Esophagus (tissue), 2 donors: ENCODE data around the gene LILRA5. TPM values are rescaled to one million over a fixed set of nuclear protein-coding genes. Genes with fewer than 3 reads are reported as not detected.
"Not testable (repeated sequence)": the region's sequence is repeated elsewhere in the genome, so short reads cannot be mapped to it uniquely, and the experiment has no call there.

Experiments
- H3K27ac ChIP-seq, 2 donors: one replicate each; pipeline ENCODE4 v1.5.1; 2013; ENCODE audit warnings: low read depth in 2 of 2, mild to moderate bottlenecking in 2 of 2, inconsistent platforms in 1 of 2, low read length in 1 of 2, moderate library complexity in 1 of 2
- H3K27me3 ChIP-seq, 2 donors: one replicate each; pipeline ENCODE4 v1.6.1; 2013; ENCODE audit warnings: low read length in 2 of 2, control low read depth in 1 of 2, mild to moderate bottlenecking in 1 of 2; ENCODE audit not compliant: insufficient read depth in 2 of 2, control insufficient read depth in 1 of 2
- H3K36me3 ChIP-seq, 2 donors: one replicate each; pipeline ENCODE4 v1.6.1; 2013; ENCODE audit warnings: low read length in 1 of 2; ENCODE audit not compliant: control insufficient read depth in 2 of 2, insufficient read depth in 2 of 2
- H3K4me1 ChIP-seq, 2 donors: one replicate each; pipeline ENCODE4 v1.6.1; 2013; ENCODE audit warnings: low read length in 1 of 2; ENCODE audit not compliant: control insufficient read depth in 2 of 2, insufficient read depth in 2 of 2
- H3K4me3 ChIP-seq, 2 donors: one replicate each; pipeline ENCODE4 v1.5.1; 2013; ENCODE audit warnings: low read length in 2 of 2, mild to moderate bottlenecking in 2 of 2, low read depth in 1 of 2, moderate library complexity in 1 of 2
- H3K9me3 ChIP-seq, 2 donors: one replicate each; pipeline ENCODE4 v1.6.1; 2013; ENCODE audit warnings: mild to moderate bottlenecking in 2 of 2, low read depth in 1 of 2, low read length in 1 of 2, moderate library complexity in 1 of 2; ENCODE audit not compliant: control insufficient read depth in 2 of 2, insufficient read depth in 1 of 2
- WGBS, 2 donors: extraction: QIAGEN DNeasy Blood & Tissue Kit; methylation state at CpG; one replicate each; pipeline ENCODE4 v1.1.7; 2013; 5-methylcytosine and 5-hydroxymethylcytosine counted together
- polyA plus RNA-seq, 2 donors: library from polyadenylated mRNA; stranded (reverse); fragments of 200-250 nt; gene quantifications; one replicate each; pipeline ENCODE4 v1.2.3, GENCODE V29; 2013
- donor health status: healthy with polysubstance abuse.
- donor health status: Bipolar disorder and iron deficiency.

The LILRA5 gene
- polyA plus RNA-seq, 2 donors, result 0.12 to 0.34 TPM

- not testable (repeated sequence) for H3K27ac ChIP-seq, H3K27me3 ChIP-seq
- WGBS, 2 donors, result 84 to 86% methylated on average over 10 to 12 of the region's 13 CpGs
These were observed 9.3 kb upstream of the LILRA5 start for GRCh38 chr19:54322295-54322694.

GRCh38 chr19:54319892-54320670 lies 7.1 kb upstream of the LILRA5 start:
- Histone ChIP-seq H3K9me3 (no peaks in the 10 kb centered on the region), H3K4me1 (no peaks in the 10 kb centered on the region), H3K4me3 (no peak overlapping the region), H3K36me3 (no peaks in the 10 kb centered on the region), H3K27ac (no peak overlapping the region), H3K27me3 (no peaks in the 10 kb centered on the region)
- 81 to 82% methylated on average over 14 of the region's 14 CpGs for WGBS, 2 donors

More at GRCh38 chr19:54322295-54322694, 9.3 kb upstream of the LILRA5 start:
- H3K9me3 ChIP-seq, H3K4me1 ChIP-seq, H3K4me3 ChIP-seq, H3K36me3 ChIP-seq: not testable (repeated sequence)

- Histone ChIP-seq H3K4me1 (no peaks in the 10 kb centered on the region), H3K27ac (no peak overlapping the region), H3K36me3 (no peaks in the 10 kb centered on the region), H3K27me3 (no peaks in the 10 kb centered on the region), H3K9me3 (no peaks in the 10 kb centered on the region), H3K4me3 (no peak overlapping the region)
- WGBS, 2 donors, result 70 to 73% methylated on average over 7 of the region's 7 CpGs
These were observed 6.1 kb upstream of the LILRA5 start for GRCh38 chr19:54319049-54319448.

GRCh38 chr19:54317965-54318240 lies 4.9 kb upstream of the LILRA5 start:
- H3K27ac ChIP-seq, result no peak overlapping the region
- WGBS, 2 donors, result 89 to 95% methylated on average over 9 of the region's 9 CpGs
- H3K9me3 ChIP-seq, result no peaks in the 10 kb centered on the region

GRCh38 chr19:54317108-54317964 lies 4.4 kb upstream of the LILRA5 start:
- 73 to 74% methylated on average over 28 to 29 of the region's 29 CpGs for WGBS, 2 donors
- H3K27ac ChIP-seq, result no peak overlapping the region
- H3K4me3 ChIP-seq, result no peak overlapping the region
- H3K27me3 ChIP-seq, result no peaks in the 10 kb centered on the region
- no peaks in the 10 kb centered on the region for H3K36me3 ChIP-seq
- H3K4me1 ChIP-seq, result no peaks in the 10 kb centered on the region
- H3K9me3 ChIP-seq, result no peaks in the 10 kb centered on the region

More at GRCh38 chr19:54317965-54318240, 4.9 kb upstream of the LILRA5 start:
- Histone ChIP-seq H3K27me3 (no peaks in the 10 kb centered on the region), H3K36me3 (no peaks in the 10 kb centered on the region), H3K4me1 (no peaks in the 10 kb centered on the region), H3K4me3 (no peak overlapping the region)

GRCh38 chr19:54316746-54317107 lies 3.8 kb upstream of the LILRA5 start:
- Histone ChIP-seq H3K27me3 (no peaks in the 10 kb centered on the region), H3K9me3 (no peaks in the 10 kb centered on the region), H3K27ac (no peak overlapping the region), H3K4me1 (no peaks in the 10 kb centered on the region), H3K36me3 (no peaks in the 10 kb centered on the region), H3K4me3 (no peak overlapping the region)
- 41 to 54% methylated on average over 11 of the region's 11 CpGs for WGBS, 2 donors

- H3K27me3 ChIP-seq, result no peaks in the 10 kb centered on the region
- 78 to 80% methylated on average over 10 of the region's 10 CpGs for WGBS, 2 donors
- no peaks in the 10 kb centered on the region for H3K36me3 ChIP-seq
- no peak overlapping the region for H3K27ac ChIP-seq
- no peak overlapping the region for H3K4me3 ChIP-seq
- H3K4me1 ChIP-seq, result no peaks in the 10 kb centered on the region
- no peaks in the 10 kb centered on the region for H3K9me3 ChIP-seq
These were observed 3.0 kb upstream of the LILRA5 start for GRCh38 chr19:54315956-54316355.

GRCh38 chr19:54312011-54312410 lies 955 bp downstream of the LILRA5 start:
- Histone ChIP-seq H3K27ac (no peak overlapping the region), H3K4me1 (no peaks in the 10 kb centered on the region), H3K4me3 (no peak overlapping the region), H3K36me3 (no peaks in the 10 kb centered on the region), H3K27me3 (no peaks in the 10 kb centered on the region), H3K9me3 (no peaks in the 10 kb centered on the region)
- WGBS, 2 donors, result 62 to 66% methylated on average over 6 of the region's 6 CpGs

GRCh38 chr19:54311486-54311885 lies 1.5 kb downstream of the LILRA5 start:
- Histone ChIP-seq H3K4me3 (no peak overlapping the region), H3K9me3 (no peaks in the 10 kb centered on the region)
- 61 to 67% methylated on average over 5 of the region's 5 CpGs for WGBS, 2 donors

More at GRCh38 chr19:54311486-54311885, 1.5 kb downstream of the LILRA5 start:
- H3K27ac ChIP-seq, result no peak overlapping the region
- H3K27me3 ChIP-seq, result no peaks in the 10 kb centered on the region
- H3K36me3 ChIP-seq, result no peaks in the 10 kb centered on the region
- no peaks in the 10 kb centered on the region for H3K4me1 ChIP-seq
